GM12875 (cell line): ENCODE data around the gene ISLR.

Experiments used
- H3K4me3 ChIP-seq: one replicate; pipeline ENCODE4 v1.5.1; 2011; ENCODE audit warnings: low read depth, low read length, control low read depth
- CTCF ChIP-seq: IDR thresholded peaks from 2 replicates; pipeline ENCODE4 v1.5.1; 2011; ENCODE audit warnings: low read depth, mild to moderate bottlenecking, control low read depth, inconsistent platforms, low read length, moderate library complexity, borderline replicate concordance; ENCODE audit not compliant: insufficient read depth

ISLR gene

GRCh38 chr15:74174219-74174957, 878 bp downstream of the ISLR start:
- no peak overlapping the region for H3K4me3 ChIP-seq
- TF ChIP-seq CTCF, result no peak

GRCh38 chr15:74174958-74175253, 1.4 kb downstream of the ISLR start:
- TF ChIP-seq CTCF, result no peak
- no peak overlapping the region for H3K4me3 ChIP-seq

GRCh38 chr15:74175271-74176191, 2.0 kb downstream of the ISLR start:
- no peak for TF ChIP-seq CTCF
- H3K4me3 ChIP-seq, result no peak overlapping the region

GRCh38 chr15:74176262-74177214, 3.0 kb downstream of the ISLR start:
- H3K4me3 ChIP-seq, result no peak overlapping the region
- no peak for TF ChIP-seq CTCF

- TF ChIP-seq CTCF, result no peak
- no peak overlapping the region for H3K4me3 ChIP-seq
Observed at GRCh38 chr15:74178326-74179100, 5.0 kb downstream of the ISLR start.

GRCh38 chr15:74179101-74179841, 5.8 kb downstream of the ISLR start:
- TF ChIP-seq CTCF, result no peak
- no peak overlapping the region for H3K4me3 ChIP-seq
